Measurements from ENCODE around the gene PCSK5. TPM values are rescaled to one million over a fixed set of nuclear protein-coding genes. Genes with fewer than 3 reads are reported as not detected.

The PCSK5 gene
- polyA plus RNA-seq, 1 donor from 2014 or later = 1.7 TPM

GRCh38 chr9:76289042-76289441 is 398.6 kb downstream of the PCSK5 start:
- Histone ChIP-seq H3K27me3 (ENCODE audit: insufficient read depth, low read depth, low read length) (no peaks in the 10 kb centered on the region), H2AFZ (ENCODE audit: low read depth, low read length) (no peak overlapping the region), H3K9me3 (ENCODE audit: low read length) (no peaks in the 10 kb centered on the region), H3K9me2 (ENCODE audit: insufficient read depth, low read length) (no peaks in the 10 kb centered on the region), H3F3A (ENCODE audit: insufficient read depth, low read length, poor library complexity, severe bottlenecking) (no peaks in the 10 kb centered on the region), H3K79me2 (replicated peaks; ENCODE audit: insufficient read depth, low read length) (no peaks in the 10 kb centered on the region), H3K9ac (ENCODE audit: low read length) (no peak overlapping the region), H3K27ac (ENCODE audit: low read length) (no peak overlapping the region), H3K36me3 (ENCODE audit: insufficient read depth, low read length) (no peaks in the 10 kb centered on the region), H3K4me2 (ENCODE audit: low read length) (no peak overlapping the region), H4K20me1 (ENCODE audit: insufficient read depth) (no peaks in the 10 kb centered on the region), H3K4me3 (ENCODE audit: low read length) (no peak overlapping the region)
- TF ChIP-seq EP300 (conservative IDR thresholded peaks at IDR 0.05; ENCODE audit: poor library complexity, severe bottlenecking) (no peak), RAD21 (conservative IDR thresholded peaks at IDR 0.05) (no peak), EZH2 (IDR thresholded peaks at IDR 0.05; ENCODE audit: borderline replicate concordance, insufficient read depth, low read length, poor library complexity, severe bottlenecking) (no peak), REST (IDR thresholded peaks at IDR 0.05; ENCODE audit: borderline replicate concordance) (no peak), MXI1 (conservative IDR thresholded peaks at IDR 0.05; ENCODE audit: poor library complexity, severe bottlenecking) (no peak), CTCF (IDR thresholded peaks at IDR 0.05; ENCODE audit: poor library complexity, severe bottlenecking) (no peak), TAF1 (IDR thresholded peaks at IDR 0.05; ENCODE audit: low read depth) (no peak), SMC3 (conservative IDR thresholded peaks at IDR 0.05; ENCODE audit: poor library complexity) (no peak), POLR2AphosphoS5 (IDR thresholded peaks at IDR 0.05) (no peak)

- TF ChIP-seq RAD21 (conservative IDR thresholded peaks at IDR 0.05) (no peak), TAF1 (IDR thresholded peaks at IDR 0.05; ENCODE audit: low read depth) (no peak), SMC3 (conservative IDR thresholded peaks at IDR 0.05; ENCODE audit: poor library complexity) (no peak), CTCF (IDR thresholded peaks at IDR 0.05; ENCODE audit: poor library complexity, severe bottlenecking) (no peak), EP300 (conservative IDR thresholded peaks at IDR 0.05; ENCODE audit: poor library complexity, severe bottlenecking) (no peak), REST (IDR thresholded peaks at IDR 0.05; ENCODE audit: borderline replicate concordance) (no peak), MXI1 (conservative IDR thresholded peaks at IDR 0.05; ENCODE audit: poor library complexity, severe bottlenecking) (no peak), POLR2AphosphoS5 (IDR thresholded peaks at IDR 0.05) (no peak), EZH2 (IDR thresholded peaks at IDR 0.05; ENCODE audit: borderline replicate concordance, insufficient read depth, low read length, poor library complexity, severe bottlenecking) (no peak)
- Histone ChIP-seq H2AFZ (ENCODE audit: low read depth, low read length) (no peak overlapping the region), H3K9ac (ENCODE audit: low read length) (no peak overlapping the region), H3F3A (ENCODE audit: insufficient read depth, low read length, poor library complexity, severe bottlenecking) (no peaks in the 10 kb centered on the region), H3K4me2 (ENCODE audit: low read length) (no peak overlapping the region), H4K20me1 (ENCODE audit: insufficient read depth) (no peaks in the 10 kb centered on the region), H3K79me2 (replicated peaks; ENCODE audit: insufficient read depth, low read length) (no peaks in the 10 kb centered on the region), H3K27me3 (ENCODE audit: insufficient read depth, low read depth, low read length) (no peaks in the 10 kb centered on the region), H3K36me3 (ENCODE audit: insufficient read depth, low read length) (no peaks in the 10 kb centered on the region), H3K27ac (ENCODE audit: low read length) (no peak overlapping the region), H3K9me3 (ENCODE audit: low read length) (no peaks in the 10 kb centered on the region), H3K9me2 (ENCODE audit: insufficient read depth, low read length) (no peaks in the 10 kb centered on the region), H3K4me3 (ENCODE audit: low read length) (no peak overlapping the region)
Observed at GRCh38 chr9:76289703-76290102, 399.2 kb downstream of the PCSK5 start.

All from neural cell (in vitro differentiated cells).